Gastroesophageal sphincter (tissue), 4 donors: Measurements from ENCODE around the gene B3GALT2. TPM values are rescaled to one million over a fixed set of nuclear protein-coding genes. Genes with fewer than 3 reads are reported as not detected.

Experiments
- ATAC-seq: fragments of 150-250 bp; one replicate; pipeline ENCODE4 v1.9.1; 2016; ENCODE audit warnings: mild to moderate bottlenecking, moderate library complexity
- H3K27ac ChIP-seq, 4 donors: fragments of 200-600 bp; sonication (generic) in 3 of 4; 1 replicate in 3 of 4; 2 replicates in 1 of 4; pipeline ENCODE4 v1.5.1; 2016 to 2019
- H3K27me3 ChIP-seq: fragments of 200-600 bp; sonication (generic); one replicate; pipeline ENCODE4 v1.5.1; 2019
- H3K36me3 ChIP-seq, 2 donors: fragments of 200-600 bp; sonication (generic); one replicate each; pipeline ENCODE4 v1.5.1; 2019; ENCODE audit warnings: control low read depth in 1 of 2
- H3K4me1 ChIP-seq, 3 donors: fragments of 200-600 bp; sonication (generic); 1 replicate in 2 of 3; 2 replicates in 1 of 3; pipeline ENCODE4 v1.5.1; 2016 to 2019; ENCODE audit warnings: control low read depth in 2 of 3
- H3K4me3 ChIP-seq, 2 donors: fragments of 200-600 bp; sonication (generic); one replicate each; pipeline ENCODE4 v1.5.1; 2019; ENCODE audit warnings: mild to moderate bottlenecking in 1 of 2, moderate library complexity in 1 of 2
- H3K9me3 ChIP-seq, 3 donors: fragments of 200-600 bp; sonication (generic); one replicate each; pipeline ENCODE4 v1.5.1; 2017 to 2019; ENCODE audit warnings: control low read depth in 2 of 3
- EP300 ChIP-seq: sonication (generic); formaldehyde crosslinking; IDR thresholded peaks from one replicate; pipeline ENCODE4 v1.6.1; 2017; ENCODE audit warnings: antibody characterized with exemption, mild to moderate bottlenecking
- POLR2A ChIP-seq, 2 donors: fragments of 450-650 bp; IDR thresholded peaks; one replicate each; pipeline ENCODE4 v1.6.1; 2017; ENCODE audit warnings: antibody characterized with exemption in 2 of 2, mild to moderate bottlenecking in 2 of 2, moderate library complexity in 1 of 2
- POLR2AphosphoS5 ChIP-seq: sonication (generic); formaldehyde crosslinking; IDR thresholded peaks from one replicate; pipeline ENCODE4 v1.6.1; 2017; ENCODE audit warnings: antibody characterized with exemption
- WGBS, 2 donors: methylation state at CpG; one replicate each; pipeline ENCODE4 v1.1.5; 2018; ENCODE audit warnings: low coverage in 1 of 2; 5-methylcytosine and 5-hydroxymethylcytosine counted together
- total RNA-seq, 4 donors: library from RNA; depleted of rRNA; stranded (reverse); fragments of >200 nt; gene quantifications; one replicate each; pipeline ENCODE4 v1.1.0, GENCODE V29; 2016
- TF ChIP-seq, protein P1 (sequence below), 4 experiments: fragments of 200-600 bp in 2 of 4; fragments of 450-650 bp in 2 of 4; sonication (generic) in 1 of 4; IDR thresholded peaks; one replicate each; pipeline ENCODE4 v1.5.1; 2017 to 2019; ENCODE audit warnings: antibody characterized with exemption in 4 of 4, mild to moderate bottlenecking in 2 of 4, moderate library complexity in 2 of 4

The B3GALT2 gene
- total RNA-seq, 4 donors from 2014 or later: 1.2 to 5.3 (median 4.2) TPM

DNA sequence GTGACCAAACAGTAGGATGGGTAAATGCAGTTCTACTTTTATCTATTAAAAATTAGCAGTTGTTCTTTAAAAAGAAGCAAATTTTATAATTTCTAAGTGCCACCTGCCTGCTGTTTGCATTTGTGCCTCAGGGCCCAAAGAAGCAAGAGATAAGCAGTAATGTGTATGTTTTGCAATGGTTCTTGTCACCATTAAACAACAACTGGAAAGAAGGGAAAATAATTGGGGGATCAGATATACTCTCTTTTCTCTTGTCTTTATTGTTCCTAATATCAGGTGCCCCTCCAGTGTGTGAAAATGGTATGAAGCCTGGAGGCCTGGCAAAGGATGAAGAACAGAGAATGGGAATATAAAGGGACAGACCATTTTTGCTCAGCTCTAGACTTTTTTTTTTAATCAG, 9.6 kb downstream of the B3GALT2 start:
- Histone ChIP-seq H3K4me3 (no peak overlapping the region), H3K27ac (no peak overlapping the region), H3K27me3 (no peaks in the 10 kb centered on the region), H3K4me1 (peaks cover 1 to 50% (median 3%) of the 10 kb centered on the region in 3 donors), H3K9me3 (no peaks in the 10 kb centered on the region), H3K36me3 (peaks cover 0 to 2% of the 10 kb centered on the region in 2 donors)
- ATAC-seq: no peak
- TF ChIP-seq POLR2AphosphoS5: no peak
- no peak for TF ChIP-seq EP300
- TF ChIP-seq, protein P1, sequence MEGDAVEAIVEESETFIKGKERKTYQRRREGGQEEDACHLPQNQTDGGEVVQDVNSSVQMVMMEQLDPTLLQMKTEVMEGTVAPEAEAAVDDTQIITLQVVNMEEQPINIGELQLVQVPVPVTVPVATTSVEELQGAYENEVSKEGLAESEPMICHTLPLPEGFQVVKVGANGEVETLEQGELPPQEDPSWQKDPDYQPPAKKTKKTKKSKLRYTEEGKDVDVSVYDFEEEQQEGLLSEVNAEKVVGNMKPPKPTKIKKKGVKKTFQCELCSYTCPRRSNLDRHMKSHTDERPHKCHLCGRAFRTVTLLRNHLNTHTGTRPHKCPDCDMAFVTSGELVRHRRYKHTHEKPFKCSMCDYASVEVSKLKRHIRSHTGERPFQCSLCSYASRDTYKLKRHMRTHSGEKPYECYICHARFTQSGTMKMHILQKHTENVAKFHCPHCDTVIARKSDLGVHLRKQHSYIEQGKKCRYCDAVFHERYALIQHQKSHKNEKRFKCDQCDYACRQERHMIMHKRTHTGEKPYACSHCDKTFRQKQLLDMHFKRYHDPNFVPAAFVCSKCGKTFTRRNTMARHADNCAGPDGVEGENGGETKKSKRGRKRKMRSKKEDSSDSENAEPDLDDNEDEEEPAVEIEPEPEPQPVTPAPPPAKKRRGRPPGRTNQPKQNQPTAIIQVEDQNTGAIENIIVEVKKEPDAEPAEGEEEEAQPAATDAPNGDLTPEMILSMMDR (IDR thresholded peaks at IDR 0.05): no peak
- no peak for TF ChIP-seq POLR2A (IDR thresholded peaks at IDR 0.05)

DNA sequence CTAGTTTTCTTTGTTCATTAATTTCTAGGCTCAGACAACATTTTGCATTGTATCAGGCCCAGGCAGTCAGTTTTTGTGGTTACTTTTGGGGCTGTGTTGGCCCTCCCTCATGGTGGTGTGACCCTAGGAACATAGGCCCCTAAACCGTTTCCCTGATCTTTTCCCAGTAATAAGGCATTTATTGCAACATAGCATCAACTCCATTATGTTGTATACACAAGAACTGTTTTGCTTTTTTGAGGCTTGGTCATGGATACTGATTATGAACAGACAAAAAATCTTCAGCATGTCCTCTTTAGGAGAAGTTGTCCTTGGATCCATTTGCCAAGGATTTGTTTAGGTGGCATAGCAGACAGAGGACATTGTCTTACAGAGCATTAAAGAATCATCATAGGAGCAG, 10.3 kb downstream of the B3GALT2 start:
- Histone ChIP-seq H3K27ac (no peak overlapping the region), H3K4me3 (no peak overlapping the region), H3K36me3 (peaks cover 0 to 9% of the 10 kb centered on the region in 2 donors), H3K27me3 (no peaks in the 10 kb centered on the region), H3K9me3 (no peaks in the 10 kb centered on the region), H3K4me1 (peaks cover 0 to 43% (median 0%) of the 10 kb centered on the region in 3 donors)
- TF ChIP-seq POLR2A (IDR thresholded peaks at IDR 0.05) (no peak), POLR2AphosphoS5 (no peak), EP300 (no peak)
- TF ChIP-seq, protein P1 (IDR thresholded peaks at IDR 0.05): no peak
- 69 to 100% methylated on average over 1 of the region's 1 CpG for WGBS, 2 donors
- ATAC-seq: no peak

- peaks cover 3 to 24% of the 10 kb centered on the region in 2 donors for H3K36me3 ChIP-seq
- peaks cover 0 to 3% (median 0%) of the 10 kb centered on the region in 3 donors for H3K4me1 ChIP-seq
- WGBS, 2 donors: 64 to 71% methylated on average over 1 to 2 of the region's 2 CpGs
- H3K27ac ChIP-seq: no peak overlapping the region
- H3K27me3 ChIP-seq: no peaks in the 10 kb centered on the region
- no peak for ATAC-seq
- no peak for TF ChIP-seq EP300
- TF ChIP-seq POLR2A (IDR thresholded peaks at IDR 0.05): no peak
- no peak for TF ChIP-seq POLR2AphosphoS5
- TF ChIP-seq, protein P1 (IDR thresholded peaks at IDR 0.05): no peak
- no peak overlapping the region for H3K4me3 ChIP-seq
- H3K9me3 ChIP-seq: no peaks in the 10 kb centered on the region
These were observed 29.1 kb downstream of the B3GALT2 start for GRCh38 chr1:193157360-193157759.

GRCh38 chr1:193156822-193157142, 29.6 kb downstream of the B3GALT2 start:
- Histone ChIP-seq H3K36me3 (peaks cover 3 to 30% of the 10 kb centered on the region in 2 donors), H3K4me1 (peaks cover 0 to 3% (median 0%) of the 10 kb centered on the region in 3 donors), H3K27ac (no peak overlapping the region), H3K9me3 (no peaks in the 10 kb centered on the region), H3K27me3 (no peaks in the 10 kb centered on the region), H3K4me3 (no peak overlapping the region)
- TF ChIP-seq POLR2AphosphoS5: no peak
- no peak for TF ChIP-seq POLR2A (IDR thresholded peaks at IDR 0.05)
- TF ChIP-seq, protein P1 (IDR thresholded peaks at IDR 0.05): no peak
- TF ChIP-seq EP300: no peak
- 70 to 76% methylated on average over 2 to 3 of the region's 3 CpGs for WGBS, 2 donors
- no peak for ATAC-seq

DNA sequence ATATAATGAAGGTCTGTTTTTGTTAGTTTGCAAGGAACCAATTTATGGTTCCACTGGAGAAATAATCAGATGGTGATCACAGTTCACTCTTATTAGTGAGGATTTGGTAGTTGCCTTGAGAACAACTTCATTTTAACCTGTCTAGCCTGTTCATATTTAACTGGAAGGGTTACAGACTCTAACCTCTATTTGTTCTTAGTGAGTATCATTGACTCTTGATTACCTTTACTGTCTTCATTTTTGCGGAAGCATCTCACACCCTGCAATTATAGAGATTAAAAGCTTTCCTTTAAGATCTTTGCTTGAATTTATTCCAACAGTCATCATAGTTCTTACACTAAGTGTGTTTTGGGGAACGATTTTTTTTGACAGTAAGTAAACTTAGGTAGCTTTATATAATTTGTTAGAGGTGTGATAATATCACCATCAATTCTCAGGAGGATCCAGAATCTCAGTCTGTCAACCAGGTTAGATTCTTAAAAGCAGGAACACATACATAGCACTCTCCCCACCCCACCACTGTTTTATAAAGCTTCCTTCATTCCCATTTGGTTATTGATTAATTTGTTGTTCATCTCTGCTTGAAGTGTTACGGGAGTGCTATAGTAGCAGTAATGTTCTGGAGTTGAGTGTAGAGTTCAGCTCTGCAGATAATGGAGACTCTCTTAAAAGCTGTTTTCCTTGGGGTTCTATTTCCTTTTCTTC, 30.1 kb downstream of the B3GALT2 start:
- H3K36me3 ChIP-seq: peaks cover 3 to 35% of the 10 kb centered on the region in 2 donors
- no peaks in the 10 kb centered on the region for H3K27me3 ChIP-seq
- H3K9me3 ChIP-seq: no peaks in the 10 kb centered on the region
- ATAC-seq: no peak
- 73 to 81% methylated on average over 3 of the region's 3 CpGs for WGBS, 2 donors
- peaks cover 0 to 3% (median 0%) of the 10 kb centered on the region in 3 donors for H3K4me1 ChIP-seq
- no peak for TF ChIP-seq EP300
- TF ChIP-seq POLR2A (IDR thresholded peaks at IDR 0.05): no peak
- TF ChIP-seq, protein P1 (IDR thresholded peaks at IDR 0.05): no peak
- no peak for TF ChIP-seq POLR2AphosphoS5
- no peak overlapping the region for H3K27ac ChIP-seq
- H3K4me3 ChIP-seq: no peak overlapping the region
